Dendritic cell treated with granulocyte-macrophage colony-stimulating factor and Interleukin-4, amounts not matched to agents 40 ng/mL and 50 ng/mL, for 4 days (primary cell): ENCODE measurements around the gene KLB.
"Not testable (repeated sequence)": the region's sequence is repeated elsewhere in the genome, so short reads cannot be mapped to it uniquely, and the experiment has no call there.

Source experiments
- H3K27ac Mint-ChIP-seq: one replicate; pipeline ENCODE4 v1.8.0; 2022; ENCODE audit warnings: mild to moderate bottlenecking, mixed read lengths
- H3K27me3 Mint-ChIP-seq: one replicate; pipeline ENCODE4 v1.8.0; 2022; ENCODE audit warnings: mild to moderate bottlenecking, mixed read lengths
- H3K36me3 Mint-ChIP-seq: one replicate; pipeline ENCODE4 v1.8.0; 2022; ENCODE audit warnings: low read depth, mixed read lengths
- H3K4me1 Mint-ChIP-seq: one replicate; pipeline ENCODE4 v1.8.0; 2022; ENCODE audit warnings: low read depth, mixed read lengths
- H3K4me3 Mint-ChIP-seq: one replicate; pipeline ENCODE4 v1.8.0; 2022; ENCODE audit warnings: mild to moderate bottlenecking, moderate library complexity, mixed read lengths
- H3K9me3 Mint-ChIP-seq: one replicate; pipeline ENCODE4 v1.8.0; 2022; ENCODE audit warnings: mixed read lengths
- intact Hi-C: fragments of 100-400 bp; cut with micrococcal nuclease; formaldehyde crosslinking; loops from one replicate; pipeline ENCODE4 v1.15.0; 2022

The KLB gene

GRCh38 chr4:39406763-39407583 lies at the start of gene KLB:
Gene KLB, plus strand, starts transcription at chr4:39406930. Its CDS starts 20 bp downstream, at chr4:39406950.
- H3K4me1 Mint-ChIP-seq: no peaks in the 10 kb centered on the region
- H3K4me3 Mint-ChIP-seq: no peak within 1 kb of the TSS
- intact Hi-C loops: no loop called here
- H3K9me3 Mint-ChIP-seq: no peaks in the 10 kb centered on the region
- H3K36me3 Mint-ChIP-seq: no peaks in the 10 kb centered on the region
- no peak within 1 kb of the TSS for H3K27ac Mint-ChIP-seq
- peaks cover 1% of the 10 kb centered on the region for H3K27me3 Mint-ChIP-seq

- H3K4me1 Mint-ChIP-seq: peaks cover 29% of the 10 kb centered on the region
- intact Hi-C loops: no loop called here
Measured at GRCh38 chr4:39357002-39357401, 49.7 kb upstream of the KLB start.

GRCh38 chr4:39360611-39361010 lies 46.1 kb upstream of the KLB start:
- H3K27ac Mint-ChIP-seq, H3K4me3 Mint-ChIP-seq, H3K9me3 Mint-ChIP-seq, intact Hi-C loops, H3K36me3 Mint-ChIP-seq, H3K27me3 Mint-ChIP-seq: not testable (repeated sequence)
- peaks cover 17% of the 10 kb centered on the region for H3K4me1 Mint-ChIP-seq

More at GRCh38 chr4:39357002-39357401, 49.7 kb upstream of the KLB start:
- Mint-ChIP-seq H3K36me3 (peaks cover 6% of the 10 kb centered on the region), H3K9me3 (no peaks in the 10 kb centered on the region), H3K27ac (no peak overlapping the region), H3K4me3 (no peak overlapping the region), H3K27me3 (no peaks in the 10 kb centered on the region)

- no peak overlapping the region for H3K4me3 Mint-ChIP-seq
- peaks cover 29% of the 10 kb centered on the region for H3K4me1 Mint-ChIP-seq
- H3K27me3 Mint-ChIP-seq: no peaks in the 10 kb centered on the region
- H3K9me3 Mint-ChIP-seq: no peaks in the 10 kb centered on the region
- intact Hi-C loops: no loop called here
- no peak overlapping the region for H3K27ac Mint-ChIP-seq
- peaks cover 15% of the 10 kb centered on the region for H3K36me3 Mint-ChIP-seq
Measured at GRCh38 chr4:39362827-39363226, 43.9 kb upstream of the KLB start.

- no peaks in the 10 kb centered on the region for H3K27me3 Mint-ChIP-seq
- intact Hi-C loops: no loop called here
- H3K36me3 Mint-ChIP-seq: peaks cover 15% of the 10 kb centered on the region
- H3K4me3 Mint-ChIP-seq: no peak overlapping the region
- H3K4me1 Mint-ChIP-seq: peaks cover 25% of the 10 kb centered on the region
- H3K27ac Mint-ChIP-seq: no peak overlapping the region
- H3K9me3 Mint-ChIP-seq: no peaks in the 10 kb centered on the region
Measured at GRCh38 chr4:39363773-39364393, 42.8 kb upstream of the KLB start.

- Mint-ChIP-seq H3K27me3 (no peaks in the 10 kb centered on the region), H3K9me3 (peaks cover 2% of the 10 kb centered on the region), H3K4me1 (peaks cover 21% of the 10 kb centered on the region), H3K36me3 (peaks cover 15% of the 10 kb centered on the region), H3K4me3 (peak overlapping the region; percentile 95), H3K27ac (peak overlapping the region; percentile 96)
- intact Hi-C loops: no loop called here
Measured at GRCh38 chr4:39365360-39365759, 41.4 kb upstream of the KLB start.

GRCh38 chr4:39365830-39366771 lies 40.6 kb upstream of the KLB start, which contains the start of gene RFC1:
Gene RFC1, minus strand, starts transcription at chr4:39366362. Its CDS starts 121 bp downstream, at chr4:39366241.
- intact Hi-C loops: loop anchor here (2.0 kb wide), 1 partner anchor 93 kb away; the partner anchor contains the start of genes LIAS and RPL9
- no peaks in the 10 kb centered on the region for H3K27me3 Mint-ChIP-seq
- H3K4me1 Mint-ChIP-seq: peaks cover 21% of the 10 kb centered on the region
- H3K36me3 Mint-ChIP-seq: peaks cover 15% of the 10 kb centered on the region
- peak within 1 kb of the TSS; percentile 96 for H3K27ac Mint-ChIP-seq
- peaks cover 9% of the 10 kb centered on the region for H3K9me3 Mint-ChIP-seq
- H3K4me3 Mint-ChIP-seq: peak within 1 kb of the TSS; percentile 95

GRCh38 chr4:39367166-39367565 lies 39.6 kb upstream of the KLB start:
- Mint-ChIP-seq H3K27ac (no peak overlapping the region), H3K4me1 (peaks cover 21% of the 10 kb centered on the region), H3K4me3 (no peak overlapping the region), H3K27me3 (no peaks in the 10 kb centered on the region), H3K36me3 (peaks cover 9% of the 10 kb centered on the region), H3K9me3 (peaks cover 20% of the 10 kb centered on the region)
- intact Hi-C loops: loop anchor here (2.0 kb wide), 1 partner anchor 92 kb away; the partner anchor contains the start of genes LIAS and RPL9

- Mint-ChIP-seq H3K27me3 (no peaks in the 10 kb centered on the region), H3K9me3 (peaks cover 21% of the 10 kb centered on the region), H3K27ac (no peak overlapping the region), H3K36me3 (peaks cover 9% of the 10 kb centered on the region), H3K4me3 (no peak overlapping the region), H3K4me1 (peaks cover 21% of the 10 kb centered on the region)
- intact Hi-C loops: no loop called here
Measured at GRCh38 chr4:39369301-39369700, 37.4 kb upstream of the KLB start.

- H3K27me3 Mint-ChIP-seq, H3K4me1 Mint-ChIP-seq, H3K4me3 Mint-ChIP-seq, H3K36me3 Mint-ChIP-seq, intact Hi-C loops, H3K27ac Mint-ChIP-seq: not testable (repeated sequence)
- H3K9me3 Mint-ChIP-seq: peaks cover 21% of the 10 kb centered on the region
Measured at GRCh38 chr4:39371209-39371608, 35.5 kb upstream of the KLB start.

- Mint-ChIP-seq H3K4me1 (no peaks in the 10 kb centered on the region), H3K27me3 (peaks cover 2% of the 10 kb centered on the region), H3K27ac (no peak overlapping the region), H3K4me3 (no peak overlapping the region), H3K9me3 (peaks cover 30% of the 10 kb centered on the region), H3K36me3 (no peaks in the 10 kb centered on the region)
- intact Hi-C loops: no loop called here
Measured at GRCh38 chr4:39375478-39375877, 31.3 kb upstream of the KLB start.

- Mint-ChIP-seq H3K9me3 (peaks cover 12% of the 10 kb centered on the region), H3K4me3 (no peak overlapping the region), H3K27me3 (peaks cover 1% of the 10 kb centered on the region), H3K4me1 (no peaks in the 10 kb centered on the region), H3K27ac (no peak overlapping the region), H3K36me3 (no peaks in the 10 kb centered on the region)
- intact Hi-C loops: no loop called here
Measured at GRCh38 chr4:39383690-39384089, 23.0 kb upstream of the KLB start.

GRCh38 chr4:39384563-39384962 lies 22.2 kb upstream of the KLB start:
- H3K9me3 Mint-ChIP-seq: peaks cover 8% of the 10 kb centered on the region
- intact Hi-C loops: no loop called here
- H3K36me3 Mint-ChIP-seq: no peaks in the 10 kb centered on the region
- peaks cover 1% of the 10 kb centered on the region for H3K27me3 Mint-ChIP-seq
- no peaks in the 10 kb centered on the region for H3K4me1 Mint-ChIP-seq
- H3K4me3 Mint-ChIP-seq: no peak overlapping the region
- no peak overlapping the region for H3K27ac Mint-ChIP-seq
